SK-N-SH (cell line): ENCODE measurements around the gene TTC28. TPM values are rescaled to one million over a fixed set of nuclear protein-coding genes. Genes with fewer than 3 reads are reported as not detected.

Experiments
- CTCF ChIA-PET: fragments of 300-600, 350-600 bp; formaldehyde crosslinking; extraction: SDS; loops from one replicate; lab custom pipeline; 2021; lab: Yijun Ruan, JAX
- POLR2A ChIA-PET: fragments of 350-600 bp; sonication (Branson Sonifier 250); formaldehyde crosslinking; extraction: SDS; loops from one replicate; lab custom pipeline; 2020; ENCODE audit warnings: antibody characterized with exemption, inconsistent platforms; lab: Yijun Ruan, JAX
- DNase-seq: peaks from one replicate; pipeline ENCODE4 v3.0.0; 2012
- H2AFZ ChIP-seq: fragments of 200-600 bp; sonication (generic); 2 replicates; pipeline ENCODE4 v1.8.1; 2016; ENCODE audit warnings: antibody characterized with exemption, mild to moderate bottlenecking, low read depth
- H3F3A ChIP-seq: fragments of 200-600 bp; sonication (generic); replicated peaks from 2 replicates; pipeline ENCODE3; 2016; ENCODE audit warnings: antibody characterized with exemption, mild to moderate bottlenecking; ENCODE audit not compliant: insufficient read depth
- H3K27ac ChIP-seq, 2 experiments: fragments of 200-500 bp in 1 of 2; fragments of 200-600 bp in 1 of 2; sonication (Bioruptor generic) in 1 of 2; sonication (generic), shearing (Covaris generic) in 1 of 2; 2 replicates each; pipeline versions ENCODE4 v1.5.1 to v1.6.1; 2014 to 2016; ENCODE audit warnings: low read depth in 2 of 2, inconsistent platforms in 1 of 2, low read length in 1 of 2, mild to moderate bottlenecking in 1 of 2, mixed read lengths in 1 of 2
- H3K27me3 ChIP-seq: fragments of 200-600 bp; sonication (generic), shearing (Covaris generic); 2 replicates; pipeline ENCODE4 v1.6.1; 2016; ENCODE audit warnings: mixed run types; ENCODE audit not compliant: insufficient read depth
- H3K36me3 ChIP-seq, 2 experiments: fragments of 200-500 bp in 1 of 2; fragments of 200-600 bp in 1 of 2; sonication (Bioruptor generic) in 1 of 2; sonication (generic) in 1 of 2; replicated peaks in 1 of 2; 2 replicates each; pipeline versions ENCODE3 to v1.5.1; 2014 to 2016; ENCODE audit warnings: low read length in 1 of 2, mild to moderate bottlenecking in 1 of 2; ENCODE audit not compliant: insufficient read depth in 2 of 2, control insufficient read depth in 1 of 2
- H3K4me1 ChIP-seq, 2 experiments: fragments of 200-500 bp in 1 of 2; fragments of 200-600 bp in 1 of 2; sonication (Bioruptor generic) in 1 of 2; sonication (generic), shearing (Covaris generic) in 1 of 2; 2 replicates each; pipeline versions ENCODE4 v1.5.1 to v1.6.1; 2014 to 2016; ENCODE audit warnings: low read depth in 1 of 2, low read length in 1 of 2, mixed run types in 1 of 2; ENCODE audit not compliant: insufficient read depth in 2 of 2, control insufficient read depth in 1 of 2
- H3K4me2 ChIP-seq: fragments of 200-600 bp; sonication (generic), shearing (Covaris generic); 2 replicates; pipeline ENCODE4 v1.6.1; 2017; ENCODE audit warnings: mixed run types
- H3K4me3 ChIP-seq, 2 experiments: fragments of 200-500 bp in 1 of 2; fragments of 200-600 bp in 1 of 2; sonication (Bioruptor generic) in 1 of 2; sonication (generic), shearing (Covaris generic) in 1 of 2; 2 replicates each; pipeline versions ENCODE4 v1.5.1 to v1.8.1; 2014 to 2016; ENCODE audit warnings: low read depth in 2 of 2, inconsistent platforms in 1 of 2, low read length in 1 of 2, mild to moderate bottlenecking in 1 of 2, mixed read lengths in 1 of 2, moderate library complexity in 1 of 2
- H3K79me2 ChIP-seq: fragments of 200-600 bp; sonication (generic); 2 replicates; pipeline ENCODE4 v1.8.1; 2017; ENCODE audit warnings: mild to moderate bottlenecking; ENCODE audit not compliant: insufficient read depth
- H3K9ac ChIP-seq: fragments of 200-600 bp; sonication (generic); 2 replicates; pipeline ENCODE4 v1.6.1; 2017; ENCODE audit warnings: mixed run types
- H3K9me2 ChIP-seq: fragments of 200-600 bp; sonication (generic); 2 replicates; pipeline ENCODE4 v1.6.1; 2017; ENCODE audit warnings: mixed run types
- H3K9me3 ChIP-seq: fragments of 200-600 bp; sonication (generic); 2 replicates; pipeline ENCODE4 v1.6.1; 2017; ENCODE audit warnings: mixed run types, mild to moderate bottlenecking, moderate library complexity
- H4K20me1 ChIP-seq: fragments of 200-600 bp; sonication (generic); 2 replicates; pipeline ENCODE4 v1.6.1; 2017; ENCODE audit warnings: mild to moderate bottlenecking, mixed run types; ENCODE audit not compliant: insufficient read depth
- CHD2 ChIP-seq: fragments of 150-350 bp; IDR thresholded peaks from 2 replicates; pipeline ENCODE4 v1.6.1; 2018; ENCODE audit warnings: low read length; ENCODE audit not compliant: partially characterized antibody
- EP300 ChIP-seq, 2 experiments: IDR thresholded peaks; 2 replicates each; pipeline versions ENCODE4 v1.4.0 to v1.6.1; 2012; ENCODE audit warnings: borderline replicate concordance in 1 of 2, low read depth in 1 of 2, low read length in 1 of 2
- FOSL2 ChIP-seq: IDR thresholded peaks from 2 replicates; pipeline ENCODE4 v1.4.0; 2012; ENCODE audit warnings: low read depth, mild to moderate bottlenecking, moderate library complexity, borderline replicate concordance
- FOXJ3 ChIP-seq: sonication (generic); formaldehyde crosslinking; IDR thresholded peaks from 2 replicates; pipeline ENCODE4 v1.5.1; 2020; ENCODE audit warnings: mild to moderate bottlenecking, missing genetic modification reagents
- GATA2 ChIP-seq: sonication (generic); formaldehyde crosslinking; IDR thresholded peaks from 2 replicates; pipeline ENCODE4 v1.5.0; 2020; ENCODE audit warnings: mild to moderate bottlenecking, missing genetic modification reagents
- JUND ChIP-seq: IDR thresholded peaks from 2 replicates; pipeline ENCODE4 v1.4.0; 2012
- MEF2A ChIP-seq: IDR thresholded peaks from 2 replicates; pipeline ENCODE4 v1.4.0; 2012; ENCODE audit warnings: low read depth, borderline replicate concordance
- MXI1 ChIP-seq: IDR thresholded peaks from 2 replicates; pipeline ENCODE4 v1.6.1; 2012; ENCODE audit warnings: mild to moderate bottlenecking, low read depth, low read length, improper control_type of control experiment
- POLR2AphosphoS5 ChIP-seq: IDR thresholded peaks from 2 replicates; pipeline ENCODE4 v1.6.1; 2012; ENCODE audit warnings: low read depth, low read length
- RAD21 ChIP-seq: IDR thresholded peaks from 2 replicates; pipeline ENCODE4 v1.6.1; 2012; ENCODE audit warnings: mild to moderate bottlenecking, low read length
- RCOR1 ChIP-seq: fragments of 150-350 bp; IDR thresholded peaks from 2 replicates; pipeline ENCODE4 v1.6.1; 2017; ENCODE audit warnings: antibody characterized with exemption, low read length
- RFX5 ChIP-seq: IDR thresholded peaks from 2 replicates; pipeline ENCODE4 v1.6.1; 2012; ENCODE audit warnings: mild to moderate bottlenecking, improper control_type of control experiment, low read length
- SIN3A ChIP-seq: IDR thresholded peaks from 2 replicates; pipeline ENCODE4 v1.6.1; 2012; ENCODE audit warnings: low read depth, mild to moderate bottlenecking, low read length, moderate library complexity, borderline replicate concordance
- SMC3 ChIP-seq: IDR thresholded peaks from 2 replicates; pipeline ENCODE4 v1.6.1; 2012; ENCODE audit warnings: low read depth, low read length, improper control_type of control experiment
- TCF12 ChIP-seq: IDR thresholded peaks from 2 replicates; pipeline ENCODE4 v1.4.0; 2012
- YY1 ChIP-seq: IDR thresholded peaks from 2 replicates; pipeline ENCODE4 v1.4.0; 2012; ENCODE audit warnings: low read depth, mild to moderate bottlenecking
- WGBS: methylation state at CpG from one replicate; pipeline ENCODE4 v1.1.6; 2017; ENCODE audit warnings: low lambda C conversion rate; 5-methylcytosine and 5-hydroxymethylcytosine counted together
- polyA plus RNA-seq, 3 experiments: library from polyadenylated mRNA; depleted of rRNA; stranded (reverse); fragments of >200 nt; gene quantifications; 2 replicates each; pipeline ENCODE4 v1.2.3, GENCODE V29; 2012
- TF ChIP-seq, protein P1 (sequence below): IDR thresholded peaks from 2 replicates; pipeline ENCODE4 v1.4.0; 2012; ENCODE audit warnings: low read depth, borderline replicate concordance

The TTC28 gene
- polyA plus RNA-seq, 1 of the 3 experiments (the other 2 are of a cell fraction), result 5.9 TPM

DNA sequence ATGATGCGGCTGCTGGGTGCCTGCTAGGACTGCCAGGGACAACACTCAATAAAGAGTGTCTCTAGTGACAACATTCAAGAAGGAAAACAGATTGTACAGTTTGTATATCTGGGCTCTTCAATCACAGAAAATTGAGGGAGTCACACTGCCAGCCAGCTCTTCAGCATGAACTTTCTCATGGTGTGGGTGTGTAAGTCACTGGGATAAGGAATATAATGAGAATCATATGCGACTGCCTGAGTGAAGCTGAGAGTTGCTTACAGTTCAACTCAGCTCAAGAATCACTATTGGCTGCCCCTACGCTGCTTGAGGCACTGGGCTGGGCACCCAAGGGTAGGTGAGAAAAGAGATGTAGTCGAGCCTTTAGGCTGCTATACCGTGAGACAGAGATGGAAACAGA is 432.5 kb downstream of the TTC28 start:
- Histone ChIP-seq H2AFZ (no peak overlapping the region), H3K9ac (no peak overlapping the region), H3K4me3 (no peak overlapping the region), H3K36me3 (no peaks in the 10 kb centered on the region), H3K79me2 (no peaks in the 10 kb centered on the region), H3K4me1 (peaks cover 34 to 50% of the 10 kb centered on the region in 2 experiments; a peak in 3 of 4 replicates), H3K4me2 (no peak overlapping the region), H3K9me3 (no peaks in the 10 kb centered on the region), H4K20me1 (no peaks in the 10 kb centered on the region), H3F3A (no peaks in the 10 kb centered on the region), H3K27me3 (no peaks in the 10 kb centered on the region), H3K27ac (peak overlapping the region; percentile 18 to 88), H3K9me2 (no peaks in the 10 kb centered on the region)
- DNase-seq, result no peak
- 68% methylated on average over 5 of the region's 5 CpGs for WGBS
- peak; percentile 21; the same call in 1 of the 2 replicates for TF ChIP-seq GATA2 (CRISPR knock-in tag)
- TF ChIP-seq MEF2A, result no peak
- TF ChIP-seq TCF12, result peak; percentile 26; the same call in 1 of the 2 replicates
- peak in 1 of 2 experiments; percentile 58; a peak in 1 of 4 replicates for TF ChIP-seq EP300 (IDR thresholded peaks at IDR 0.05; ENCODE audit: borderline replicate concordance in 1 of 2, low read depth in 1 of 2, low read length in 1 of 2)
- POLR2A ChIA-PET, result no interaction called here
- CTCF ChIA-PET, result interaction anchor here (0.8 to 3.5 kb wide), 4 partner anchors 28 to 194 kb away, joined by 3 to 18 read pairs (median 4); no protein-coding TSS in a partner anchor

DNA sequence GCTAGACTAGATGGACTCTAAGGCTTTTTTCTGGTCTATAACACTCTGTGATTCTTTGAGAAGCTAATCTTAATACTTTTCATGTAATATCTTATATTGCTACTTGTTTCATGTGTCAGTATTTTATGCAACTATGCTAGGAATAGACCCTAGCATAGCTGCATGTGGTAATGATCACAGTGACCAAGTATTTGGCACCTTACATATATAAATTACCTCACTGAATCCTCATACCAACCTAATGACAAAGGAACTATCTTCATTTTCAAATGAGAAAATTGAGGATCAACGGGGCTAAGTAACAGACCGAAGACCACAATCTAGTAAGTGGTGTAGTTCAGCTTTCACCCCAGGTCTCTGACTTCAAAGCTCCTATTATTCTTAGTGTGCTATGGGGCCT is 433.2 kb downstream of the TTC28 start:
- H3K9me3 ChIP-seq, result no peaks in the 10 kb centered on the region
- H3K27me3 ChIP-seq, result no peaks in the 10 kb centered on the region
- no peak overlapping the region for H3K9ac ChIP-seq
- no peak overlapping the region for H3K4me3 ChIP-seq
- POLR2A ChIA-PET, result no interaction called here
- 76% methylated on average over 2 of the region's 2 CpGs for WGBS
- H3K9me2 ChIP-seq, result no peaks in the 10 kb centered on the region
- no peak for TF ChIP-seq SMC3
- TF ChIP-seq, protein P1, sequence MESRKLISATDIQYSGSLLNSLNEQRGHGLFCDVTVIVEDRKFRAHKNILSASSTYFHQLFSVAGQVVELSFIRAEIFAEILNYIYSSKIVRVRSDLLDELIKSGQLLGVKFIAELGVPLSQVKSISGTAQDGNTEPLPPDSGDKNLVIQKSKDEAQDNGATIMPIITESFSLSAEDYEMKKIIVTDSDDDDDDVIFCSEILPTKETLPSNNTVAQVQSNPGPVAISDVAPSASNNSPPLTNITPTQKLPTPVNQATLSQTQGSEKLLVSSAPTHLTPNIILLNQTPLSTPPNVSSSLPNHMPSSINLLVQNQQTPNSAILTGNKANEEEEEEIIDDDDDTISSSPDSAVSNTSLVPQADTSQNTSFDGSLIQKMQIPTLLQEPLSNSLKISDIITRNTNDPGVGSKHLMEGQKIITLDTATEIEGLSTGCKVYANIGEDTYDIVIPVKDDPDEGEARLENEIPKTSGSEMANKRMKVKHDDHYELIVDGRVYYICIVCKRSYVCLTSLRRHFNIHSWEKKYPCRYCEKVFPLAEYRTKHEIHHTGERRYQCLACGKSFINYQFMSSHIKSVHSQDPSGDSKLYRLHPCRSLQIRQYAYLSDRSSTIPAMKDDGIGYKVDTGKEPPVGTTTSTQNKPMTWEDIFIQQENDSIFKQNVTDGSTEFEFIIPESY, result no peak
- TF ChIP-seq RFX5, result no peak
- no peak for TF ChIP-seq JUND
- TF ChIP-seq GATA2 (CRISPR knock-in tag), result no peak
- H3K79me2 ChIP-seq, result no peaks in the 10 kb centered on the region
- no peaks in the 10 kb centered on the region for H3K36me3 ChIP-seq
- H3K27ac ChIP-seq, result peak overlapping the region; percentile 18 to 88
- no peak overlapping the region for H3K4me2 ChIP-seq
- H3F3A ChIP-seq, result no peaks in the 10 kb centered on the region
- H3K4me1 ChIP-seq, result peaks cover 34 to 53% of the 10 kb centered on the region in 2 experiments; a peak in 3 of 4 replicates
- no peak overlapping the region for H2AFZ ChIP-seq
- H4K20me1 ChIP-seq, result no peaks in the 10 kb centered on the region
- no peak for DNase-seq
- CTCF ChIA-PET, result interaction anchor here (0.6 to 3.5 kb wide), 4 partner anchors 17 to 346 kb away, joined by 3 to 18 read pairs (median 4); no protein-coding TSS in a partner anchor

DNA sequence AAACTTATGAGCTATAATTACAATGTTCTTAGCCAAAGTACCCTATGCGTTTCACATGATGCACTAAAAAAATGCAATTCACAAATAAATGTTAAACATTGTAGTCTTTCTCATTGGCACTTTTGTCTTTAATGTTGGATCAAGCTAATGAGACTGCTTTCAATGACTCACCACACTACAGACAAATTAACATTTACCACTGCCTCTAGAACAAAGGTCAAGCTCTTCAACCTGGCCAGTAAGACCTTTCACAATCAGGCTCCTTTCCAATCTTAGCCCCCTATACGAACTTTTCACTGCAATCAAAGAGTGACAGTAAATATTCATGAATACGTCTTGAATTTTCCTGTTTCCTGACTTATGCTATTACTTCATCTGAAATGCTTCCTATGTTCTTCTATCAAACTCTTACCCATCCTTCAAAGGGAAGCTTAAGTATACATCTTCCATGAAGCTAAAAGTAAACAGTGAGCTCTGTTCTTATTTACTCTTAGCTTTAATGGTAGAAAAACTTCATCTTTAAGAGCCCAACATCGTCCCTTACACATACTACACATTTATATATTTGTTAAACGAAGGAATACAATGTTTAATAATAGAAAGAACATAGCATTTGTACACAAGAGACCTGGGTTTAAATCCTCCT is 433.9 kb downstream of the TTC28 start:
- peak overlapping the region; percentile 18 to 88 for H3K27ac ChIP-seq
- H3K27me3 ChIP-seq, result no peaks in the 10 kb centered on the region
- no peak for DNase-seq
- H3K9me3 ChIP-seq, result no peaks in the 10 kb centered on the region
- POLR2A ChIA-PET, result no interaction called here
- H3K4me1 ChIP-seq, result peaks cover 34 to 53% of the 10 kb centered on the region in 2 experiments; a peak in 3 of 4 replicates
- WGBS, result 90% methylated on average over 5 of the region's 5 CpGs
- H3F3A ChIP-seq, result no peaks in the 10 kb centered on the region
- H2AFZ ChIP-seq, result no peak overlapping the region
- CTCF ChIA-PET, result interaction anchor here (0.6 to 3.5 kb wide), 4 partner anchors 16 to 346 kb away, joined by 3 to 18 read pairs (median 4); no protein-coding TSS in a partner anchor
- H3K79me2 ChIP-seq, result no peaks in the 10 kb centered on the region
- H3K9me2 ChIP-seq, result no peaks in the 10 kb centered on the region
- no peak overlapping the region for H3K4me2 ChIP-seq
- no peaks in the 10 kb centered on the region for H3K36me3 ChIP-seq
- no peaks in the 10 kb centered on the region for H4K20me1 ChIP-seq
- no peak overlapping the region for H3K4me3 ChIP-seq
- H3K9ac ChIP-seq, result no peak overlapping the region
- TF ChIP-seq FOXJ3 (CRISPR knock-in tag) (no peak), RFX5 (no peak), MXI1 (no peak), MEF2A (no peak), RAD21 (no peak), YY1 (no peak), FOSL2 (no peak), SIN3A (no peak), POLR2AphosphoS5 (no peak), CHD2 (no peak), RCOR1 (no peak)
- TF ChIP-seq, protein P1, result no peak
